Stimulated activated CD4-positive, alpha-beta T cell treated with anti-CD3 and anti-CD28 coated beads, TNF-alpha, amount 100 ng/mL, for 1 hour (primary cell): ENCODE results near the gene RTN4R.
A peak's percentile ranks its signal among the peaks of the same experiment; 100 is the strongest.

Source experiments
- DNase-seq, 3 donors: peaks; one replicate each; pipeline ENCODE4 v3.0.0-alpha.2; 2020; ENCODE audit warnings: low read depth in 3 of 3, low spot score in 1 of 3

The RTN4R gene

GRCh38 chr22:20218987-20219386, 49.1 kb downstream of the RTN4R start:
- no peak for DNase-seq

GRCh38 chr22:20218326-20218872, 49.7 kb downstream of the RTN4R start:
- DNase-seq: no peak

- no peak for DNase-seq
Observed at GRCh38 chr22:20217563-20217962, 50.6 kb downstream of the RTN4R start.

GRCh38 chr22:20216863-20217499, 51.1 kb downstream of the RTN4R start:
- DNase-seq: no peak

- no peak for DNase-seq
Observed at GRCh38 chr22:20215742-20216141, 52.4 kb downstream of the RTN4R start.

GRCh38 chr22:20214853-20215252, 53.3 kb downstream of the RTN4R start:
- DNase-seq: no peak

GRCh38 chr22:20213833-20214708, 54.0 kb downstream of the RTN4R start:
- DNase-seq: no peak

- no peak for DNase-seq
Observed at GRCh38 chr22:20212754-20213699, 55.1 kb downstream of the RTN4R start.

GRCh38 chr22:20211997-20212753, 55.9 kb downstream of the RTN4R start:
- no peak for DNase-seq

GRCh38 chr22:20211409-20211996, 56.6 kb downstream of the RTN4R start:
- no peak for DNase-seq

GRCh38 chr22:20210473-20211059, 57.6 kb downstream of the RTN4R start:
- no peak for DNase-seq

GRCh38 chr22:20209761-20210250, 58.3 kb downstream of the RTN4R start:
- no peak for DNase-seq

- no peak for DNase-seq
Observed at GRCh38 chr22:20208713-20209310, 59.3 kb downstream of the RTN4R start.

GRCh38 chr22:20207277-20208025, 60.7 kb downstream of the RTN4R start:
- no peak for DNase-seq

GRCh38 chr22:20206709-20207215, 61.4 kb downstream of the RTN4R start:
- no peak for DNase-seq

GRCh38 chr22:20205964-20206708, 62.0 kb downstream of the RTN4R start:
- peak; percentile 8 to 48 (median 31) for DNase-seq

GRCh38 chr22:20205464-20205963, 62.6 kb downstream of the RTN4R start:
- no peak for DNase-seq
